Panc1 (cell line): Measurements from ENCODE around the gene USH2A.

Experiments used
- CTCF ChIP-seq: fragments of 450-650 bp; IDR thresholded peaks from 2 replicates; pipeline ENCODE4 v1.5.1; 2017; ENCODE audit warnings: mild to moderate bottlenecking
- POLR2AphosphoS5 ChIP-seq: IDR thresholded peaks from 2 replicates; pipeline ENCODE4 v1.6.1; 2012; ENCODE audit warnings: mild to moderate bottlenecking, low read depth, low read length, moderate library complexity
- SIN3A ChIP-seq: IDR thresholded peaks from 2 replicates; pipeline ENCODE4 v1.6.1; 2012; ENCODE audit warnings: low read depth, mild to moderate bottlenecking, low read length, moderate library complexity, borderline replicate concordance; ENCODE audit not compliant: insufficient read depth
- TCF7L2 ChIP-seq: IDR thresholded peaks from 2 replicates; pipeline ENCODE4 v1.6.1; 2011; ENCODE audit warnings: mild to moderate bottlenecking, low read depth, low read length, inconsistent platforms
- TF ChIP-seq, protein P1 (sequence below), 2 experiments: IDR thresholded peaks; 2 replicates each; pipeline ENCODE4 v1.6.1; 2011 to 2012; ENCODE audit warnings: low read depth in 2 of 2, control low read depth in 1 of 2, low read length in 1 of 2, mild to moderate bottlenecking in 1 of 2, moderate library complexity in 1 of 2; ENCODE audit not compliant: insufficient read depth in 1 of 2

DNA sequence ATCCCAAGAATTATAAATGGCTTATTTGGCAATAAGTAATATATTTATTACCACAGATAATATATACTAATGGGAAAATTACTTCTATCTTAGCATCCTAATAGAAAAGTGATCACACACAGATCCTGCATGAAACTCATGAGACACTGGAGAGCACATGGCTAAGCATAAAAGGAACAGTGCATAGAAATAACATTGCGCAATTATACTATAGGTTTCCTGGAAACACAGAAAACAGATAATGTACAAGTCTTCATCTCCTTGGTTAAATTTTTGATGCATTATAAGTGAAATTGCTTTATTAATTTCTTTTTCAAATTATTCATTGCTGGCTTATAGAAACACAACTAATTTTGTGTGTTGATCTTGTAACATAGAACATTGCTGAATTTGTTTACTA lies 210.4 kb downstream of the USH2A start:
- TF ChIP-seq CTCF, result no peak
- TF ChIP-seq POLR2AphosphoS5, result no peak
- no peak for TF ChIP-seq SIN3A
- TF ChIP-seq, protein P1, sequence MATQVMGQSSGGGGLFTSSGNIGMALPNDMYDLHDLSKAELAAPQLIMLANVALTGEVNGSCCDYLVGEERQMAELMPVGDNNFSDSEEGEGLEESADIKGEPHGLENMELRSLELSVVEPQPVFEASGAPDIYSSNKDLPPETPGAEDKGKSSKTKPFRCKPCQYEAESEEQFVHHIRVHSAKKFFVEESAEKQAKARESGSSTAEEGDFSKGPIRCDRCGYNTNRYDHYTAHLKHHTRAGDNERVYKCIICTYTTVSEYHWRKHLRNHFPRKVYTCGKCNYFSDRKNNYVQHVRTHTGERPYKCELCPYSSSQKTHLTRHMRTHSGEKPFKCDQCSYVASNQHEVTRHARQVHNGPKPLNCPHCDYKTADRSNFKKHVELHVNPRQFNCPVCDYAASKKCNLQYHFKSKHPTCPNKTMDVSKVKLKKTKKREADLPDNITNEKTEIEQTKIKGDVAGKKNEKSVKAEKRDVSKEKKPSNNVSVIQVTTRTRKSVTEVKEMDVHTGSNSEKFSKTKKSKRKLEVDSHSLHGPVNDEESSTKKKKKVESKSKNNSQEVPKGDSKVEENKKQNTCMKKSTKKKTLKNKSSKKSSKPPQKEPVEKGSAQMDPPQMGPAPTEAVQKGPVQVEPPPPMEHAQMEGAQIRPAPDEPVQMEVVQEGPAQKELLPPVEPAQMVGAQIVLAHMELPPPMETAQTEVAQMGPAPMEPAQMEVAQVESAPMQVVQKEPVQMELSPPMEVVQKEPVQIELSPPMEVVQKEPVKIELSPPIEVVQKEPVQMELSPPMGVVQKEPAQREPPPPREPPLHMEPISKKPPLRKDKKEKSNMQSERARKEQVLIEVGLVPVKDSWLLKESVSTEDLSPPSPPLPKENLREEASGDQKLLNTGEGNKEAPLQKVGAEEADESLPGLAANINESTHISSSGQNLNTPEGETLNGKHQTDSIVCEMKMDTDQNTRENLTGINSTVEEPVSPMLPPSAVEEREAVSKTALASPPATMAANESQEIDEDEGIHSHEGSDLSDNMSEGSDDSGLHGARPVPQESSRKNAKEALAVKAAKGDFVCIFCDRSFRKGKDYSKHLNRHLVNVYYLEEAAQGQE (IDR thresholded peaks at IDR 0.05; ENCODE audit: insufficient read depth in 1 of 2, low read depth in 2 of 2, low read length in 1 of 2), result no peak
- TF ChIP-seq TCF7L2, result no peak
